ENCODE measurements around the gene MGAT4A.

DNA sequence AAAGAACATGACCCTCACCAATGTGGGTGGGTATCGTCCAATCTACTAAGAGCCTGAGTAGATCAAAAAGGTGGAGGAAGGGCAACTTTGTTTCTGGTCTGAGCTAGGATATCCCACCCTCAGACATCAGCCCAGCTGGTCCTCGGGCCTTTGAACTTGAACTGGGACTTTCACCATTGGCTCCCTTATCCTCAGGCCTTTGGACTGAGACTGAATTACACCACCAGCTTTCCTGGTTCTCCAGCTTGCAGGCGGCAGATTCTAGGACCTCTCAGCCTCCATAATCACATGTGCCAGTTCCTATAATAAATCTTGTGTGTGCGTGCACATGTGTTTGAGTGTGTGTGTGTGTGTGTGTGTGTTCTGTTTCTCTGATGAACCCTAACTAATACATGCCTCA lies 10.6 kb downstream of the MGAT4A start:
- TF ChIP-seq, protein P1, sequence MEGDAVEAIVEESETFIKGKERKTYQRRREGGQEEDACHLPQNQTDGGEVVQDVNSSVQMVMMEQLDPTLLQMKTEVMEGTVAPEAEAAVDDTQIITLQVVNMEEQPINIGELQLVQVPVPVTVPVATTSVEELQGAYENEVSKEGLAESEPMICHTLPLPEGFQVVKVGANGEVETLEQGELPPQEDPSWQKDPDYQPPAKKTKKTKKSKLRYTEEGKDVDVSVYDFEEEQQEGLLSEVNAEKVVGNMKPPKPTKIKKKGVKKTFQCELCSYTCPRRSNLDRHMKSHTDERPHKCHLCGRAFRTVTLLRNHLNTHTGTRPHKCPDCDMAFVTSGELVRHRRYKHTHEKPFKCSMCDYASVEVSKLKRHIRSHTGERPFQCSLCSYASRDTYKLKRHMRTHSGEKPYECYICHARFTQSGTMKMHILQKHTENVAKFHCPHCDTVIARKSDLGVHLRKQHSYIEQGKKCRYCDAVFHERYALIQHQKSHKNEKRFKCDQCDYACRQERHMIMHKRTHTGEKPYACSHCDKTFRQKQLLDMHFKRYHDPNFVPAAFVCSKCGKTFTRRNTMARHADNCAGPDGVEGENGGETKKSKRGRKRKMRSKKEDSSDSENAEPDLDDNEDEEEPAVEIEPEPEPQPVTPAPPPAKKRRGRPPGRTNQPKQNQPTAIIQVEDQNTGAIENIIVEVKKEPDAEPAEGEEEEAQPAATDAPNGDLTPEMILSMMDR (IDR thresholded peaks at IDR 0.05): no peak
- TF ChIP-seq POLR2A (IDR thresholded peaks at IDR 0.05): no peak
